TTC549 (cell line): ENCODE measurements around the gene WDR1.

Source experiments
- FAIRE-seq: peaks from 2 replicates; lab custom pipeline; 2012; peaks lifted over from hg19 to GRCh38; lab: Jason Lieb, UNC

Gene WDR1, protein sequence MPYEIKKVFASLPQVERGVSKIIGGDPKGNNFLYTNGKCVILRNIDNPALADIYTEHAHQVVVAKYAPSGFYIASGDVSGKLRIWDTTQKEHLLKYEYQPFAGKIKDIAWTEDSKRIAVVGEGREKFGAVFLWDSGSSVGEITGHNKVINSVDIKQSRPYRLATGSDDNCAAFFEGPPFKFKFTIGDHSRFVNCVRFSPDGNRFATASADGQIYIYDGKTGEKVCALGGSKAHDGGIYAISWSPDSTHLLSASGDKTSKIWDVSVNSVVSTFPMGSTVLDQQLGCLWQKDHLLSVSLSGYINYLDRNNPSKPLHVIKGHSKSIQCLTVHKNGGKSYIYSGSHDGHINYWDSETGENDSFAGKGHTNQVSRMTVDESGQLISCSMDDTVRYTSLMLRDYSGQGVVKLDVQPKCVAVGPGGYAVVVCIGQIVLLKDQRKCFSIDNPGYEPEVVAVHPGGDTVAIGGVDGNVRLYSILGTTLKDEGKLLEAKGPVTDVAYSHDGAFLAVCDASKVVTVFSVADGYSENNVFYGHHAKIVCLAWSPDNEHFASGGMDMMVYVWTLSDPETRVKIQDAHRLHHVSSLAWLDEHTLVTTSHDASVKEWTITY

GRCh38 chr4:10116569-10117358, at the start of gene WDR1:
TSS of gene WDR1 (minus strand) at chr4:10116799. CDS start at chr4:10116666, 133 bp downstream.
- FAIRE-seq, result no peak

GRCh38 chr4:10164877-10165283, 48.3 kb upstream of the WDR1 start:
- FAIRE-seq, result no peak

- FAIRE-seq, result no peak
These were observed 46.7 kb upstream of the WDR1 start for GRCh38 chr4:10163296-10163695.

DNA sequence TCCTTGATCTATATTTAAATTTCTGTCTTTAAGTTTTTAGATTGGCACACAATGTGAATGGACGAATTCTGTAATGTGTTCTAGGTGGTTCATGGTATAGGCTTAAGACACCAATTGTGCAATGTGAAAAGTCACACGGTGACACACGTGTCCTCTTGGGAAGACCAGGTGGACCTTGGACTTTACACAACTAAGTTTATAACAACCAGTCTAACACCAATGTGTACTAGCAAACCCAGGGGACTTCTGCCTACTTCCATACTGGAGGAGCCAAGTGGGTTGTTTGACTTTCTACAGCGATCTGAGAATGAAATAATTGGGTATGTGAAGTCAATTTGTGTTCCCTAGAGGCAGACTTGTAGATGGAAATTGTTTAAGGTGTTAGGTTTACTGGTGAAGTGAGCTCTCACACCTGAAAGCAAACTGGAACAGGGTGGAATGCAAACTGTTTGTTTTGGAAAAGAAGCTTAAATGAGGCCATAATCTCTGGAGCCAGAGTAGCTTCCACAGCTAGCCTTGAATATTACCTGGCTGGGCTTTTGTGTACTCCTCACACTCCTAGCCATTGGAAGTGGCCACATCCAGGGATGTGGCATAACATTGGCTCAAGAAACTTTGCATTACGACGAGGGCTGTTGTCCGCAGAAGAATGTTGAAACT, 45.9 kb upstream of the WDR1 start:
- FAIRE-seq, result no peak

DNA sequence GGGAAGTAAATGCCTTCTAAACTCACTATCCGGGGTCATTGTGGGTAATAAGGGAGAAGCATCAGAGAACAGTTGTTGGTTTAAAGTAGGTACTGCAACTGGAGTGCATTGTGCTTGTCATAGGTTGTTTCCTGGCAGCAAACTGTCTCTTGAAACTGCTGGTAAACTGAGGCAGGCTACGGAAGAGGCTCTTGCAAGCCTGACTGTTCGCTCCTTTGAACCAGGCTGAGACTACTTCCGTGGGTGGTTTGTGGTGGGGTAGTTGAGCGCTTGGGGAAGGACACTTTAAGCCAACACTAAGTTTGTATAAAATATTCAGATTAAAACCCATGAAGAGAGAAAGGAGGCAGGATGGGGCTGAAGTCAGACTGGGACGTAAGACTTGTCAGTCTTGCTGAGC, 45.2 kb upstream of the WDR1 start:
- no peak for FAIRE-seq

DNA sequence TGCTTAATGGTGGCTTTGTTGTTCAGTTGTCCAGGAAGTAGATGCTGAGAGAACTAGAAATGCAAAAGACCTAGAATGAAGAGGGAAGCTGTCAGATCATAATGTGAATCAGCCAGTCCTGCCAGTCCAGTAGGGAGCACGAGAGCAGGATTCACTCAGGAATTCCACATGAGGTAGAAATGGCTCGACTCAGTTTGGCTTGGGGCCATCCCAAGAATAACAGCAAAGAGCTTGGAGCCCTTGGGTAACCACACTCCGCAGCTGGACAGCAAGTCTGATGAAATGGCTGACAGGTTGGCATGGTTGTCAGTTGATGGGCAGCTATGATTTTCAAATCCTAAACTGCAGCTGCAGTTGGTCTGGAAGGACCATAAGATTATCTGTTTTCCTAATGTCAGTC, 44.5 kb upstream of the WDR1 start:
- no peak for FAIRE-seq

GRCh38 chr4:10160281-10160856, 43.8 kb upstream of the WDR1 start:
- no peak for FAIRE-seq

- FAIRE-seq, result no peak
These were observed 43.1 kb upstream of the WDR1 start for GRCh38 chr4:10159671-10160070.

DNA sequence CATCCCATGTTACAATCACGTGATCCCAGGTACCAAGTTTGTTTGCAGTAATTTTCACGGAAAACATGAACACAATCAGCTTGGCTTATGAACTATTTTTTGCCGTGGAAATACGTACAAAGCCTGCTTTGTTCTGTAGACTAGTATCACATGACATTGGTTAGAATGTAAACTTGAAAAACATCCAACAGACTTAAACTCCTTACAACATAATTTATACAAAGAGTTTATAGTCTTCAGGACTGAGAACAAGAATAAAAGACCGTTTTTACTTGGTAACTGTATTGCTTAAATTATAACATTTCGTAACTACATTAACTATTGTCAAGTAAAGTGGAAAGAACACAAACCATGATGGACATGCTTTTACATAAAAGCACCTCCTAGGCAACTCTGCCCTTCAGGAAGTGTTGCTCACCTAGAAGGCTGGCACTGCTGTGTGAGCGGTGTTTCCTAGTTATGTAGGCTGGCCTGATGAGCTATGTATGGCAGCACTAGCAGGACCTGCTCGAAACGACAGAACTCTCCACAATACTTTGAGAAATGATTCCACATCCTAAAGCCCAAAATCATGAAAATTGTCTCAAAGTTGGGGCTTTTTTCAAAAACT, 41.8 kb upstream of the WDR1 start:
- no peak for FAIRE-seq

DNA sequence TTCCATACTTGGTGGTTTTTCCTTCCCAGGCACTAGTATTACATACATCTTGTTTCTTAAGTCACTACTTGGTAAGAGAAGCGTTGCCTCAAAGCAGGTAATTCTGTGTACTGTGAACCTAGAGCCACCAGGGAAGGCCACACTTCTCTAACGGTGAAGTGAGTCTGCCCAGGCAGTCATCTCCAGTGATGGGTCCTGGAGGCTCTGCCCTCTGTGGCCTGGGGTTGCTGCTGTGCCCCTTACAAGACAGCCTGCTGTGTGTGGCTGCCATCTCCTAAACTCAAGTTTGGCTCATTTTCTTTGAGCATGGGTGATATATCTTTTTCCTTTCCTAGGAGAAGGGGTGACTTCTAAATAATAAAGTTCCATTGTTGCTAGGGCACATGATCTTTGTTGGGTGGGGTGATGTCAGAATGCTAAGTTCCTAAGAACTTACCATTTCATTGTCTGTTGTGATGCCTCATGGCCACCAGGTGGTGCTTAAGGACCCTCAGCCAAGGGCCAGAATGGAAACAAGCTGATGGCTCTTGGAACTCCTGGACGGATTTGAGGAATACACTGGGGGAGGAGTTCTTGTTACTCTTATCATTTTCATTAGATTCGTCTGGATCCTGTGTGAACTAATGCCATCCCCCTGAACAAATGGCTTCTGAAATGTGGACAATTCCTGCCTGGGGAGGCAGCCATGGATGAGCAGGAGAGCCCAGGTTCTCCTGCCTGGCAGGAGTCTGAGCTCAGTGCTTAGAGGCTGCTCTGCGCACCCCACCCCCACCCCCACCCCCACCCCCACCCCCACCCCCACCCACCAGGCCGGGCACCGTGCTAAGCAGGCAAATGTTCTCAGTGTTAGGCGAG, 41.1 kb upstream of the WDR1 start:
- FAIRE-seq, result peak; percentile 40

DNA sequence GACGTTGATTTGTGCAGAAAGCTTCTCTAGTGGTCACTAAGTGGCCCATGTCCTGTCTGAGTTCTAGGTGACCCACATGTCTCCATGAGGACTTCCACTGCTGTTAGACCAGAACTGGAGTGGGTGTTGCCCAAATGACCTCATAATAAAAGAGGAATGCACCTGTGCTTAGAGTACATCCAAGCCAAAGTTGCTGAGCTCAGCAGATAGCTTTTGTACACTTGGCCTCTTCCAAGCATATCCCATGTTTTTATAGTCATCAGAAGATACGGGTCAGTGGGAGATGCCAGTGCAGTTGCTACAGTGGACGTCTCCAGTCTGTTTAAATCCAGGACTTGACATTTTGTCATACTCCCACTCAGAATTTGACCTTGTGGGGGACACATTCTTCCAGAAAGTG, 37.6 kb upstream of the WDR1 start:
- FAIRE-seq, result no peak

DNA sequence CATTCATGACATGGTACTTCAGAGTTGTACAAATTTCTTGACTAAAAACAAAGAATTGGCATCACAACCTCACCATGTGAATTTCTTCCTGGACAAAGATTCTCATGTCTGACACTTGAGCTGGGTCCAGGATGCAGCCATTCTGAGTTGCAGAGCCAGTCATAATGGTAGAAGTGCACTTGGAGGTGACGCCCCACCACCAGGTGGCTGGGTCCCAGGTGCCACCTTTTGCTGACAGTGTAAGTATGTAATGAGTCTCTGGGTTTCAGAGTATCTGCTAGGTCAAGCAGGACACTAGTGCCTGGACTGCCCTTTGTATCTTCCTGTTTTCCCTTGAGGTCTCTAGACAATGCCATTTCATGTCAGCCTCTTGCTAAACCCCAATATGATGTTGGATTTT, 36.6 kb upstream of the WDR1 start:
- no peak for FAIRE-seq

GRCh38 chr4:10151182-10151581, 34.6 kb upstream of the WDR1 start:
- FAIRE-seq, result no peak

DNA sequence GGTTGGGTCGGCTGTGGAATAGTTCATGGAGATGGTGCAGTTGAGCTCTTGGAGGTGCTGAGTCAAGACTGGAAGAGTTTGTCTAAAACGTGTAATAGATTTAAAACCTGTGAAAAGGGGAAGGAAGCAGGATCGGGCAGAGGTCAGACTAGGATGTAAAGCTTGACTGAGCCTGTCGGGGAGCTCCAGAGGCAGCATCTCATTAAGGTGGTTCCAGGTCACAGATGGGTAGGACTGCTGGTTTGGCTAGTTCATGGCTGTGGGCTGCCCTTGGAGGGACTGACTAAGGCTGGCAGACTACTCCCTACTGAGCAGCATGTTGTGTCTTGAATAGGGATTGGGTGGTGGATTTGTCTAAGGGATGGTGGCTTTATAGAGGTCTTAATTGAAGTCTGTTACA, 28.4 kb upstream of the WDR1 start:
- no peak for FAIRE-seq

GRCh38 chr4:10144479-10144878, 27.9 kb upstream of the WDR1 start:
- no peak for FAIRE-seq

DNA sequence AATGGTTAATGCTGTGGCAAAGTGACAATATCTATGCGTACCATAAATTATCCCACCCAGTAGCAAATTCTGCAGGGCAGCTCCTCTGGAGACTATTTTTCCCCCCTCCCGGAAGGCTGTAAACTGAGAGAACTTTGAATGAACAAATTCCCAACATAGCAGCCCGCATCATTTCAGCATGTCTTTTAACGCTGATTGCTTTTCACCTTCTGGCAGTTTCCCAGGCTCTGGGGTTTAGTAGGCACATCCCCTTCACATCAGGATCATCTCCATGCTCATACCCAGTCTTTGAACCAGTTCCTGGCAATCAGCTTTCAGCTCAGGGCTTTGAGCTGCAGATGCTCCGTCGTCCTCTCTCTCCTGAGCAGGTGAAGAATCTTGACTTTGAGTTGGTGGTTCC, 26.6 kb upstream of the WDR1 start:
- FAIRE-seq, result no peak

DNA sequence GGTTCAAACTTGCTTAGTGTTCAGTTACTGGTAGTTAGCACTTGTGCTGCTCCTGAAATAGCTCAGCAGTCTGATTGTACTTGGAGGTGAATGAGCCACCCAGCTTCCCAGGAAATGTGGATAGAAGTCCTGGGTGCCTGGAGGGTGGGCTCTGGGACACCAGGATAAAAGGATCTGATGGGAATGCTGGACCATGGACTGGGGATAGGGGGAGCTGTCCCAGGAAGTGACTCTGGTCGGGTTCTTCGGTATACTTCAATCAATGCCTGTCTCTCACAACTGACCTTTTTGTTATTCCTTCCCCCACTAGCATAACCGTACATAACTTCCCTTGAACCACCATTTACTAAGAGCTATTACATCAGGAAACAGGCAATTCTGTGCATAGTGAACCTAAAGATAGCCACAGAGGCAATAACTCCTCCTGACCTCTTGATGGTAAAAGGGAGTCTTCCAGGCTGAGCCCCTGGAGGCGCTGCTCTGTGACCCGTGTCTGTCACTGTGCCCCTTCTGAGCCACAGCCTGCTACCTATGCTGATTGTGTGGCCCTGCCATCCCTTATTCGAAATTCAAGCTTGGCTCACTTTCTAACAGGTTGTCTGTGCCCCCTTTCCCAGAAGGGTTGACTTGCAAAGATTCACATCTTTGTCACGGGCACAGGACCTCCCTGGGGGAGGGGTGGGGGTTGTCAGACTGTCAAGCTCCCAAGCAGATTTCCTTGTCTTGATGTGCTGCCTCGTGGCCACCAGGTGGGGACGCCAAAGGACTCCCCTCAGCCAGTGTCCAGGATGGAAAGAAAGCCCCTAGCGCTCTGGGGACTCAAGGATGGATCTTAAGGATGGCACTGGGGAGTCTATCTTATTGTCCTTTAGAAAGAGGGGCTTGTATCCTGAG, 24.5 kb upstream of the WDR1 start:
- no peak for FAIRE-seq

DNA sequence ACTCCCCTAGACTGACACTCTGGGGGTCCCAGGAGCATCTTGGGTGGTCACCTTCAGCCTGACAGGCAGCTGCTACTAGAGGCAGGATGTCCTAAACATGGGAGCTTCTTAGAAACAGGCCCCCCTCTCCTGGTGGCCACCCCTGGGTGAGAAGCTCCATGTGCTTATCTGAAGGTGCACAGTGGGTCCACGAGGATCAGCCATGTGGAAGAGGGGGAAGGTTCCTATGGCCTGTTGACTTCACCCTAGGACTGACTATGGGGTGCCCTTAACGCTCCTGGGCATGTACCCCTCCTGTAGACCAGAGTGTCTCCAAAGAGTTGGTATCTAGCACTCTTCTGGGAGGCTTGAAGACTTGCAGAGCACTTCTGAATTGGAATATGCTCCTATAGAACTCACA, 22.9 kb upstream of the WDR1 start:
- no peak for FAIRE-seq

- no peak for FAIRE-seq
These were observed 18.7 kb upstream of the WDR1 start for GRCh38 chr4:10135260-10135659.

DNA sequence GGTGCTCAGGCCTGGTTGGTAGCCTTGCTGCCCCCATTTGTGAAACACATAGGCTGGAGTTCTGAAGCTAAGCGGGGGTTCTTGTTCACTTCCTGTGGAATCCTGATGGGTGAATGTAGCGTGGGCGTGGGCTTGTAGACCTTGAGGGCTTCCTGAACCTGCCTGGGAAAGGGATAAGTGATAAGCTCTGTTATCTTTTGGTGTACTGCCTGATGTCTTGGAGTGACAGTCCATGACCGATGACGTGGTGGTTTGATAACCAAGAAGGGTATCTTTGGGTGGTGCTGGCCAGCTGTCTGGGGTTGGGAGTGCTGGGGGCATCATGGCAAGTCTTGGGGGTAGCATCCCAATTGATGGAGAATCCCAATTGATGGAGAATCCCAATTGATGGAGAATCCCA, 17.5 kb upstream of the WDR1 start:
- no peak for FAIRE-seq
